Keratinocyte (primary cell): Measurements from ENCODE around the gene YBX1. TPM values are rescaled to one million over a fixed set of nuclear protein-coding genes. Genes with fewer than 3 reads are reported as not detected.

Experiments
- DNase-seq: peaks from one replicate; pipeline ENCODE4 v3.0.0-alpha.2; 2011; ENCODE audit warnings: low read depth, missing footprints, low spot score
- FAIRE-seq: peaks from 2 replicates; lab custom pipeline; 2011; peaks lifted over from hg19 to GRCh38; lab: Jason Lieb, UNC
- H2AFZ ChIP-seq: 2 replicates; pipeline ENCODE4 v1.6.0; 2012; ENCODE audit warnings: low read length, control low read depth, inconsistent platforms; ENCODE audit not compliant: control insufficient read depth
- H3K27ac ChIP-seq: 2 replicates; pipeline ENCODE4 v1.5.1; 2011; ENCODE audit warnings: low read length; ENCODE audit not compliant: control insufficient read depth, insufficient read depth
- H3K27me3 ChIP-seq: 3 replicates; pipeline ENCODE4 v1.6.0; 2011; ENCODE audit warnings: low read length; ENCODE audit not compliant: control insufficient read depth, insufficient read depth; ENCODE audit errors: extremely low read depth
- H3K36me3 ChIP-seq, 2 experiments: 2 replicates in 1 of 2; 3 replicates in 1 of 2; pipeline ENCODE4 v1.5.1; 2011; ENCODE audit warnings: low read length in 2 of 2, mild to moderate bottlenecking in 1 of 2; ENCODE audit not compliant: control insufficient read depth in 2 of 2, insufficient read depth in 2 of 2; ENCODE audit errors: extremely low read depth in 1 of 2
- H3K4me1 ChIP-seq: 3 replicates; pipeline ENCODE4 v1.5.1; 2011; ENCODE audit warnings: low read length; ENCODE audit not compliant: control insufficient read depth, insufficient read depth; ENCODE audit errors: extremely low read depth
- H3K4me2 ChIP-seq: 3 replicates; pipeline ENCODE4 v1.6.0; 2011; ENCODE audit warnings: low read depth, low read length; ENCODE audit not compliant: control insufficient read depth, insufficient read depth; ENCODE audit errors: extremely low read depth
- H3K4me3 ChIP-seq, 3 experiments: fragments of 200-600 bp in 1 of 3; sonication (generic) in 1 of 3; 2 replicates in 2 of 3; 3 replicates in 1 of 3; pipeline ENCODE4 v1.5.1; 2011 to 2016; ENCODE audit warnings: low read length in 3 of 3, mild to moderate bottlenecking in 3 of 3, control low read depth in 2 of 3, inconsistent platforms in 1 of 3, low read depth in 1 of 3, mixed read lengths in 1 of 3, mixed run types in 1 of 3, moderate library complexity in 1 of 3; ENCODE audit not compliant: control insufficient read depth in 2 of 3, insufficient read depth in 2 of 3; ENCODE audit errors: extremely low read depth in 1 of 3
- H3K79me2 ChIP-seq: 2 replicates; pipeline ENCODE4 v1.6.0; 2012; ENCODE audit warnings: low read length; ENCODE audit not compliant: control insufficient read depth, insufficient read depth
- H3K9ac ChIP-seq: 3 replicates; pipeline ENCODE4 v1.6.0; 2011; ENCODE audit warnings: low read length; ENCODE audit not compliant: control insufficient read depth, insufficient read depth; ENCODE audit errors: extremely low read depth
- H3K9me1 ChIP-seq: 3 replicates; pipeline ENCODE4 v1.6.0; 2011; ENCODE audit warnings: low read length; ENCODE audit not compliant: control insufficient read depth, insufficient read depth; ENCODE audit errors: extremely low read depth
- H3K9me3 ChIP-seq: 2 replicates; pipeline ENCODE4 v1.5.1; 2012; ENCODE audit warnings: low read depth, low read length; ENCODE audit not compliant: control insufficient read depth
- H4K20me1 ChIP-seq: 3 replicates; pipeline ENCODE4 v1.6.0; 2011; ENCODE audit warnings: low read length; ENCODE audit not compliant: control insufficient read depth, insufficient read depth; ENCODE audit errors: extremely low read depth
- EZH2 ChIP-seq: IDR thresholded peaks from one replicate; pipeline ENCODE4 v1.6.1; 2012; ENCODE audit warnings: inconsistent platforms, mild to moderate bottlenecking, low read length, moderate library complexity
- dilution Hi-C: fragments of 300-500 bp; cut with MboI; formaldehyde crosslinking; loops from one replicate; pipeline ENCODE4 v1.7.0; 2020; ENCODE audit warnings: low sequenced_read_pairs; ENCODE audit not compliant: extremely low pct_ligation_motif_present
- polyA plus RNA-seq, 5 experiments: library from polyadenylated mRNA; depleted of rRNA in 3 of 5; stranded (reverse) in 3 of 5; stranded (forward) in 1 of 5; unstranded in 1 of 5; fragments of >200 nt; gene quantifications; 1 replicate in 1 of 5; 2 replicates in 3 of 5; 3 replicates in 1 of 5; pipeline versions ENCODE4 v1.2.1 to v1.2.3, GENCODE V29; 2011 to 2012; ENCODE audit warnings: missing spikeins in 2 of 5, low read depth in 1 of 5, low replicate concordance in 1 of 5
- TF ChIP-seq, protein P1 (sequence below), 3 experiments: IDR thresholded peaks in 1 of 3; conservative IDR thresholded peaks in 1 of 3; optimal IDR thresholded peaks in 1 of 3; 2 replicates in 2 of 3; 3 replicates in 1 of 3; pipeline versions ENCODE3 to v1.5.1; 2011; ENCODE audit warnings: low read length in 3 of 3, mild to moderate bottlenecking in 3 of 3, moderate library complexity in 2 of 3, control low read depth in 1 of 3, inconsistent platforms in 1 of 3; ENCODE audit not compliant: insufficient read depth in 2 of 3; ENCODE audit errors: extremely low read depth in 1 of 3

YBX1 gene
- polyA plus RNA-seq, 1 donor (not counting 4 experiments of a cell fraction or from before 2014, with no cell fraction given) = 1,066 TPM

GRCh38 chr1:42676534-42677087 lies 5.6 kb upstream of the YBX1 start:
- dilution Hi-C loops = no loop called here
- no peak for FAIRE-seq
- H3K4me1 ChIP-seq = peaks cover 20% of the 10 kb centered on the region

DNA sequence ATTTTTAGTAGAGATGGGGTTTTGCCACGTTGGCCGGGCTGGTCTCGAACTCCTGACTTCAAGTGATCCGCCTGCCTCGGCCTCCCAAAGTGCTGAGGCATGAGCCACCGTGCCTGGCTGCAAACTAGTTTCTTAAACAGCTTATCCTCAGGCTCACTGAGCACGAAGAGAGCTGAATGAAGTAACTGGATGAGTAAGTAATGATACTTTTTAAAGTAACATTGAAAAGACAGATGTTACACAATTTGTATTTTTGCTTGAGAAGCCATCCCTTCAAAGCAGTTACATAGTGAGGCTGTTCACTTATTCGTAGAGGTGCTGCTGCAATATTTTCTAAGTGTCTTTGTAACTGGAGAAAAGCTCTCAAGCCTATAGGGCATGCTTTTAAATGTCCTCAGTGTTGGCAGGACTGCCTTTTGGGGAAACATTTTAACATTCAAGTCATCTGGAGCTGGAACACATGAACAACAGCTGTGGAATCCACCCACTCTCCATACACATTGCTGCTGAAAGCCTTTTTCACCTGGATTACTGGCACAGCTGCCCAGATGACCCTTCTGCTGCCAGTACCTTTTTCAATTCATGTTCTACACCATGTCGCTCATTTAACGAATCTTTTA lies 2.7 kb upstream of the YBX1 start:
- Histone ChIP-seq H3K4me3 (no peak overlapping the region), H3K27me3 (no peaks in the 10 kb centered on the region), H3K79me2 (peaks cover 31% of the 10 kb centered on the region), H3K4me2 (no peak overlapping the region), H3K9me1 (no peaks in the 10 kb centered on the region), H3K4me1 (peaks cover 25% of the 10 kb centered on the region), H4K20me1 (peaks cover 8% of the 10 kb centered on the region), H3K27ac (no peak overlapping the region), H3K36me3 (peaks cover 2 to 18% of the 10 kb centered on the region in 2 experiments), H3K9ac (no peak overlapping the region), H3K9me3 (no peaks in the 10 kb centered on the region), H2AFZ (no peak overlapping the region)
- DNase-seq = no peak
- dilution Hi-C loops = no loop called here
- TF ChIP-seq, protein P1, sequence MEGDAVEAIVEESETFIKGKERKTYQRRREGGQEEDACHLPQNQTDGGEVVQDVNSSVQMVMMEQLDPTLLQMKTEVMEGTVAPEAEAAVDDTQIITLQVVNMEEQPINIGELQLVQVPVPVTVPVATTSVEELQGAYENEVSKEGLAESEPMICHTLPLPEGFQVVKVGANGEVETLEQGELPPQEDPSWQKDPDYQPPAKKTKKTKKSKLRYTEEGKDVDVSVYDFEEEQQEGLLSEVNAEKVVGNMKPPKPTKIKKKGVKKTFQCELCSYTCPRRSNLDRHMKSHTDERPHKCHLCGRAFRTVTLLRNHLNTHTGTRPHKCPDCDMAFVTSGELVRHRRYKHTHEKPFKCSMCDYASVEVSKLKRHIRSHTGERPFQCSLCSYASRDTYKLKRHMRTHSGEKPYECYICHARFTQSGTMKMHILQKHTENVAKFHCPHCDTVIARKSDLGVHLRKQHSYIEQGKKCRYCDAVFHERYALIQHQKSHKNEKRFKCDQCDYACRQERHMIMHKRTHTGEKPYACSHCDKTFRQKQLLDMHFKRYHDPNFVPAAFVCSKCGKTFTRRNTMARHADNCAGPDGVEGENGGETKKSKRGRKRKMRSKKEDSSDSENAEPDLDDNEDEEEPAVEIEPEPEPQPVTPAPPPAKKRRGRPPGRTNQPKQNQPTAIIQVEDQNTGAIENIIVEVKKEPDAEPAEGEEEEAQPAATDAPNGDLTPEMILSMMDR (optimal IDR thresholded peaks at IDR 0.05 in 1 of 3, IDR thresholded peaks at IDR 0.05 in 1 of 3, conservative IDR thresholded peaks at IDR 0.05 in 1 of 3; ENCODE audit: extremely low read depth in 1 of 3, insufficient read depth in 2 of 3, low read length in 3 of 3) = no peak
- TF ChIP-seq EZH2 = no peak
- FAIRE-seq = no peak

More at GRCh38 chr1:42676534-42677087, 5.6 kb upstream of the YBX1 start:
- Histone ChIP-seq H3K9me3 (no peaks in the 10 kb centered on the region), H3K4me3 (no peak overlapping the region), H3K27me3 (no peaks in the 10 kb centered on the region), H3K79me2 (peaks cover 9% of the 10 kb centered on the region), H3K9me1 (no peaks in the 10 kb centered on the region), H4K20me1 (no peaks in the 10 kb centered on the region), H3K27ac (no peak overlapping the region), H3K36me3 (peaks cover 2 to 13% of the 10 kb centered on the region in 2 experiments), H3K4me2 (no peak overlapping the region), H3K9ac (no peak overlapping the region), H2AFZ (no peak overlapping the region)
- no peak for DNase-seq
- no peak for TF ChIP-seq EZH2
- TF ChIP-seq, protein P1 (optimal IDR thresholded peaks at IDR 0.05 in 1 of 3, IDR thresholded peaks at IDR 0.05 in 1 of 3, conservative IDR thresholded peaks at IDR 0.05 in 1 of 3; ENCODE audit: extremely low read depth in 1 of 3, insufficient read depth in 2 of 3, low read length in 3 of 3) = no peak
